HepG2 (cell line): Measurements from ENCODE around the gene MEGF6. TPM values are rescaled to one million over a fixed set of nuclear protein-coding genes. Genes with fewer than 3 reads are reported as not detected.

Experiments
- ATAC-seq: fragments of 200-7000 bp; cut with Tn5 transposase; 3 replicates; pipeline ENCODE4 v1.9.1; 2020; ENCODE audit warnings: mild to moderate bottlenecking, moderate library complexity
- BruUV-seq: library from RNA; stranded (reverse); fragments of 400-500 nt; replicated peaks from 2 replicates; lab custom pipeline; 2021; lab: Mats Ljungman, UMichigan
- CTCF ChIA-PET: fragments of 300-600 bp; formaldehyde crosslinking; extraction: SDS; loops from one replicate; lab custom pipeline; 2021; ENCODE audit warnings: low total read pairs, inconsistent platforms, low intra/inter-chr PET ratio; lab: Yijun Ruan, JAX
- POLR2A ChIA-PET: fragments of 350-600 bp; sonication (Branson Sonifier 250); formaldehyde crosslinking; loops from one replicate; lab custom pipeline; 2020; ENCODE audit warnings: antibody characterized with exemption, inconsistent platforms; lab: Yijun Ruan, JAX
- DNase-seq: peaks from one replicate; pipeline ENCODE4 v3.0.0-alpha.2; 2015; ENCODE audit warnings: low spot score
- FAIRE-seq: peaks from 3 replicates; lab custom pipeline; 2011; peaks lifted over from hg19 to GRCh38; lab: Jason Lieb, UNC
- H2AFZ ChIP-seq: one replicate; pipeline ENCODE4 v1.6.1; 2011; ENCODE audit warnings: low read length, inconsistent platforms
- H3K27ac ChIP-seq: fragments of 300-600 bp; 3 replicates; pipeline ENCODE4 v1.8.0; 2011; ENCODE audit warnings: mixed run types, mild to moderate bottlenecking, mixed read lengths, low read length, inconsistent platforms; ENCODE audit not compliant: insufficient read depth; ENCODE audit errors: extremely low read length
- H3K27me3 ChIP-seq, 2 experiments: fragments of 200-600 bp in 1 of 2; 2 replicates in 1 of 2; 3 replicates in 1 of 2; pipeline versions ENCODE4 v1.6.0 to v1.8.0; 2011; ENCODE audit warnings: low read length in 2 of 2, mild to moderate bottlenecking in 2 of 2, moderate library complexity in 2 of 2, inconsistent platforms in 1 of 2; ENCODE audit not compliant: insufficient read depth in 2 of 2, control insufficient read depth in 1 of 2
- H3K36me3 ChIP-seq, 2 experiments: fragments of 200-600 bp in 1 of 2; replicated peaks in 1 of 2; 2 replicates in 1 of 2; 3 replicates in 1 of 2; pipeline versions ENCODE4 v1.5.1 to v1.8.0; 2011; ENCODE audit warnings: low read length in 2 of 2, inconsistent platforms in 1 of 2; ENCODE audit not compliant: insufficient read depth in 2 of 2, control insufficient read depth in 1 of 2
- H3K4me1 ChIP-seq: 2 replicates; pipeline ENCODE4 v1.5.1; 2012; ENCODE audit warnings: low read length, inconsistent platforms; ENCODE audit not compliant: insufficient read depth
- H3K4me2 ChIP-seq: 2 replicates; pipeline ENCODE4 v1.6.0; 2011; ENCODE audit warnings: low read depth, low read length, inconsistent platforms
- H3K4me3 ChIP-seq, 3 experiments: fragments of 200-600 bp in 1 of 3; sonication (generic), shearing (Covaris generic) in 1 of 3; replicated peaks in 1 of 3; 2 replicates each; pipeline ENCODE4 v1.5.1; 2011 to 2016; ENCODE audit warnings: low read length in 3 of 3, inconsistent platforms in 2 of 3, low read depth in 2 of 3, mild to moderate bottlenecking in 2 of 3, control low read depth in 1 of 3, mixed read lengths in 1 of 3; ENCODE audit not compliant: insufficient read depth in 1 of 3
- H3K79me2 ChIP-seq: one replicate; pipeline ENCODE4 v1.6.1; 2011; ENCODE audit warnings: low read length, inconsistent platforms; ENCODE audit not compliant: insufficient read depth
- H3K9ac ChIP-seq: 2 replicates; pipeline ENCODE4 v1.6.0; 2011; ENCODE audit warnings: mild to moderate bottlenecking, low read depth, low read length, inconsistent platforms; ENCODE audit not compliant: insufficient read depth
- H3K9me3 ChIP-seq: 2 replicates; pipeline ENCODE4 v1.5.1; 2012; ENCODE audit warnings: mild to moderate bottlenecking, low read length
- H4K20me1 ChIP-seq: 2 replicates; pipeline ENCODE4 v1.6.0; 2011; ENCODE audit warnings: inconsistent platforms, mild to moderate bottlenecking, low read length, moderate library complexity; ENCODE audit not compliant: insufficient read depth
- AGO2 ChIP-seq: fragments of 200-400 bp; formaldehyde crosslinking; optimal IDR thresholded peaks from 2 replicates; pipeline ENCODE3; 2017; ENCODE audit warnings: mild to moderate bottlenecking, low read depth, low read length, moderate library complexity
- FOXO1 ChIP-seq: sonication (generic); formaldehyde crosslinking; IDR thresholded peaks from 2 replicates; pipeline ENCODE4 v1.4.0; 2020; ENCODE audit warnings: missing genetic modification reagents
- HDAC2 ChIP-seq: sonication (generic); formaldehyde crosslinking; IDR thresholded peaks from 2 replicates; pipeline ENCODE4 v1.4.0; 2020; ENCODE audit warnings: missing genetic modification reagents
- HNRNPLL ChIP-seq: fragments of 200-400 bp; formaldehyde crosslinking; IDR thresholded peaks from 2 replicates; pipeline ENCODE4 v1.6.1; 2017; ENCODE audit warnings: mild to moderate bottlenecking, low read depth, low read length; ENCODE audit not compliant: poor library complexity, severe bottlenecking
- IRF1 ChIP-seq: sonication (generic); formaldehyde crosslinking; IDR thresholded peaks from 2 replicates; pipeline ENCODE4 v1.4.0; 2020; ENCODE audit warnings: low read depth, mild to moderate bottlenecking, missing genetic modification reagents
- MATR3 ChIP-seq: sonication (generic); formaldehyde crosslinking; IDR thresholded peaks from 2 replicates; pipeline ENCODE4 v1.4.0; 2020; ENCODE audit warnings: missing genetic modification reagents
- MYPOP ChIP-seq: sonication (generic); formaldehyde crosslinking; IDR thresholded peaks from 2 replicates; pipeline ENCODE4 v1.8.1; 2023; ENCODE audit warnings: mild to moderate bottlenecking, moderate library complexity, missing genetic modification reagents
- ONECUT2 ChIP-seq: sonication (generic); formaldehyde crosslinking; IDR thresholded peaks from 2 replicates; pipeline ENCODE4 v1.4.0; 2020; ENCODE audit warnings: missing genetic modification reagents
- POGZ ChIP-seq: sonication (generic); formaldehyde crosslinking; IDR thresholded peaks from 2 replicates; pipeline ENCODE4 v1.4.0; 2020; ENCODE audit warnings: mild to moderate bottlenecking, missing genetic modification reagents
- RBFOX2 ChIP-seq: fragments of 200-400 bp; formaldehyde crosslinking; IDR thresholded peaks from 2 replicates; pipeline ENCODE4 v1.6.1; 2017; ENCODE audit warnings: low read depth, mild to moderate bottlenecking, low read length
- RFX1 ChIP-seq: fragments of 450-650 bp; IDR thresholded peaks from 2 replicates; pipeline ENCODE4 v1.6.1; 2017
- SIN3B ChIP-seq: fragments of 150-350 bp; IDR thresholded peaks from 2 replicates; pipeline ENCODE4 v1.6.1; 2014; ENCODE audit warnings: low read length
- SUZ12 ChIP-seq: fragments of 150-350 bp; IDR thresholded peaks from 2 replicates; pipeline ENCODE4 v1.6.1; 2014; ENCODE audit warnings: low read depth, low read length
- TOE1 ChIP-seq: sonication (generic); formaldehyde crosslinking; IDR thresholded peaks from 2 replicates; pipeline ENCODE4 v1.4.0; 2020; ENCODE audit warnings: mild to moderate bottlenecking, missing genetic modification reagents
- TOPORS ChIP-seq: sonication (generic); formaldehyde crosslinking; IDR thresholded peaks from 2 replicates; pipeline ENCODE4 v1.8.0; 2023; ENCODE audit warnings: mild to moderate bottlenecking, missing genetic modification reagents
- XBP1 ChIP-seq: sonication (generic); formaldehyde crosslinking; IDR thresholded peaks from 2 replicates; pipeline ENCODE4 v1.5.0; 2020; ENCODE audit warnings: missing genetic modification reagents
- YY1 ChIP-seq: IDR thresholded peaks from 2 replicates; pipeline ENCODE4 v1.6.1; 2011; ENCODE audit warnings: low read length, low read depth, moderate library complexity, mild to moderate bottlenecking; ENCODE audit not compliant: insufficient read depth, insufficient replicate concordance
- ZMYM3 ChIP-seq: sonication (generic); formaldehyde crosslinking; IDR thresholded peaks from 2 replicates; pipeline ENCODE4 v1.5.1; 2020; ENCODE audit warnings: mild to moderate bottlenecking, missing genetic modification reagents
- ZNF10 ChIP-seq: sonication (generic); formaldehyde crosslinking; IDR thresholded peaks from 2 replicates; pipeline ENCODE4 v1.4.0; 2020; ENCODE audit warnings: mild to moderate bottlenecking, low read depth, missing genetic modification reagents, borderline replicate concordance
- ZNF432 ChIP-seq: sonication (generic); formaldehyde crosslinking; IDR thresholded peaks from 2 replicates; pipeline ENCODE4 v1.5.0; 2020; ENCODE audit warnings: missing genetic modification reagents, mild to moderate bottlenecking, borderline replicate concordance
- ZNF441 ChIP-seq: sonication (generic); formaldehyde crosslinking; IDR thresholded peaks from 2 replicates; pipeline ENCODE4 v1.7.0; 2021; ENCODE audit warnings: missing genetic modification reagents, borderline replicate concordance
- ZNF629 ChIP-seq: sonication (generic); formaldehyde crosslinking; conservative IDR thresholded peaks from 2 replicates; pipeline ENCODE4 v1.5.0; 2020; ENCODE audit warnings: missing genetic modification reagents
- ZNF660 ChIP-seq: sonication (generic); formaldehyde crosslinking; IDR thresholded peaks from 2 replicates; pipeline ENCODE4 v1.5.1; 2020; ENCODE audit warnings: mild to moderate bottlenecking, low read depth, missing genetic modification reagents, borderline replicate concordance
- ZNF703 ChIP-seq: sonication (generic); formaldehyde crosslinking; IDR thresholded peaks from 2 replicates; pipeline ENCODE4 v1.5.1; 2020; ENCODE audit warnings: missing genetic modification reagents, mild to moderate bottlenecking, moderate library complexity, borderline replicate concordance
- ZNF747 ChIP-seq: sonication (generic); formaldehyde crosslinking; IDR thresholded peaks from 2 replicates; pipeline ENCODE4 v1.8.1; 2023; ENCODE audit warnings: missing genetic modification reagents, mild to moderate bottlenecking, borderline replicate concordance
- ZNF839 ChIP-seq: sonication (generic); formaldehyde crosslinking; IDR thresholded peaks from 2 replicates; pipeline ENCODE4 v1.4.0; 2020; ENCODE audit warnings: missing genetic modification reagents, mild to moderate bottlenecking, borderline replicate concordance
- WGBS: methylation state at CpG from one replicate; pipeline ENCODE4 v1.1.6; 2017; ENCODE audit warnings: low lambda C conversion rate; 5-methylcytosine and 5-hydroxymethylcytosine counted together
- in situ Hi-C: cut with HindIII; loops from 2 replicates; pipeline ENCODE4 v1.10.0; 2017; ENCODE audit warnings: low pct_unique_long_range_greater_than_20kb; ENCODE audit not compliant: extremely low pct_ligation_motif_present
- intact Hi-C: fragments of 100-400 bp; cut with micrococcal nuclease; formaldehyde crosslinking; loops from one replicate; pipeline ENCODE4 v1.10.0; 2022; ENCODE audit not compliant: unreplicated experiment
- polyA plus RNA-seq, 8 experiments: library from polyadenylated mRNA; depleted of rRNA in 3 of 8; stranded (reverse) in 7 of 8; unstranded in 1 of 8; fragments of >200 nt; fragmentation: Illumina TruSeq in 4 of 8; extraction: Trizol in 4 of 8; gene quantifications; 2 replicates each; pipeline versions ENCODE4 v1.2.1 to v1.2.3, GENCODE V29; 2011 to 2016; ENCODE audit warnings: low read depth in 4 of 8, missing spikeins in 1 of 8, mixed read lengths in 1 of 8; ENCODE audit not compliant: insufficient read depth in 1 of 8
- total RNA-seq, 5 experiments: library from RNA; depleted of rRNA; stranded (reverse); fragments of >200 nt; fragmentation: Illumina TruSeq; extraction: Trizol; gene quantifications; 2 replicates each; pipeline ENCODE4 v1.2.3, GENCODE V29; 2016; ENCODE audit warnings: low read depth in 1 of 5

Gene MEGF6
- total and polyA plus RNA-seq, 2 of the 13 experiments (the other 11 are each of a cell fraction or from before 2014, with no cell fraction given), result 1.9 TPM

GRCh38 chr1:3461238-3461933 lies 149.9 kb downstream of the MEGF6 start:
- Histone ChIP-seq H4K20me1 (no peaks in the 10 kb centered on the region), H3K36me3 (peaks cover 0 to 8% of the 10 kb centered on the region in 2 experiments; a peak in 4 of 5 replicates), H3K4me2 (peak overlapping the region; percentile 99), H3K4me3 (peak overlapping the region in 1 of 3 experiments; percentile 66; a peak in 1 of 6 replicates), H3K27ac (peak overlapping the region; percentile 98), H2AFZ (no peak overlapping the region), H3K4me1 (peaks cover 53% of the 10 kb centered on the region), H3K79me2 (peaks cover 31% of the 10 kb centered on the region), H3K9me3 (no peaks in the 10 kb centered on the region), H3K27me3 (no peaks in the 10 kb centered on the region), H3K9ac (peak overlapping the region; percentile 86)
- in situ Hi-C loops, result no loop called here
- no peak for ATAC-seq
- 93% methylated on average over 18 of the region's 30 CpGs for WGBS
- no peak for DNase-seq
- no TSS peak for BruUV-seq
- CTCF ChIA-PET, result interaction anchor here (0.7 kb wide), 1 partner anchor 23 kb away, joined by 3 read pairs; no protein-coding TSS in a partner anchor
- intact Hi-C loops, result no loop called here
- POLR2A ChIA-PET, result interaction anchor here (11.4 kb wide), 1 partner anchor 11 kb away, joined by 282 read pairs; no protein-coding TSS in a partner anchor
- no peak for FAIRE-seq
- no peak for TF ChIP-seq TOE1 (CRISPR knock-in tag)
- peak; percentile 21 for TF ChIP-seq HNRNPLL
- TF ChIP-seq POGZ, result no peak
- TF ChIP-seq HDAC2 (CRISPR knock-in tag), result 0 out of 2 replicates have a peak, but pooled peaks have one; percentile 28
- no peak for TF ChIP-seq ZNF839 (CRISPR knock-in tag)
- TF ChIP-seq FOXO1 (CRISPR knock-in tag), result 0 out of 2 replicates have a peak, but pooled peaks have one; percentile 0
- TF ChIP-seq ZNF441 (CRISPR knock-in tag), result no peak
- TF ChIP-seq MATR3 (CRISPR knock-in tag), result no peak
- TF ChIP-seq MYPOP (CRISPR knock-in tag), result no peak
- TF ChIP-seq AGO2, result peak; percentile 65
- TF ChIP-seq ZMYM3, result peak; percentile 97
- peak; percentile 99 for TF ChIP-seq ZNF629 (CRISPR knock-in tag)
- TF ChIP-seq XBP1 (CRISPR knock-in tag), result no peak
- TF ChIP-seq RFX1, result no peak
- no peak for TF ChIP-seq SUZ12
- TF ChIP-seq ZNF10 (CRISPR knock-in tag), result no peak
- TF ChIP-seq RBFOX2, result peak; percentile 58
- no peak for TF ChIP-seq SIN3B
- TF ChIP-seq ZNF432 (CRISPR knock-in tag), result no peak
- no peak for TF ChIP-seq YY1
- no peak for TF ChIP-seq ONECUT2 (CRISPR knock-in tag)
- no peak for TF ChIP-seq ZNF747 (CRISPR knock-in tag)
- no peak for TF ChIP-seq TOPORS (CRISPR knock-in tag)
- TF ChIP-seq IRF1 (CRISPR knock-in tag), result no peak
- no peak for TF ChIP-seq ZNF703 (CRISPR knock-in tag)
- TF ChIP-seq ZNF660, result no peak
